CD4-positive, alpha-beta T cell (primary cell): Measurements from ENCODE around the gene SLC38A10. TPM values are rescaled to one million over a fixed set of nuclear protein-coding genes. Genes with fewer than 3 reads are reported as not detected.
A peak's percentile ranks its signal among the peaks of the same experiment; 100 is the strongest.

ENCODE experiments used
- ATAC-seq: fragments of 200-7000 bp; cut with Tn5 transposase; one replicate; pipeline ENCODE4 v1.10.0; 2022; ENCODE audit warnings: mild to moderate bottlenecking; ENCODE audit not compliant: poor library complexity
- CTCF ChIA-PET: fragments of 350-600 bp; sonication (Branson Sonifier 250); formaldehyde crosslinking; loops from one replicate; lab custom pipeline; 2021; ENCODE audit warnings: antibody characterized with exemption, inconsistent platforms; lab: Charles Lee
- POLR2A ChIA-PET: fragments of 350-600 bp; sonication (Branson Sonifier 250); formaldehyde crosslinking; loops from one replicate; lab custom pipeline; 2021; ENCODE audit warnings: antibody characterized with exemption, inconsistent platforms; lab: Charles Lee
- DNase-seq, 14 experiments: peaks; one replicate each; pipeline ENCODE4 v3.0.0-alpha.2; 2013 to 2020; ENCODE audit warnings: mixed read lengths in 2 of 14
- H3K27ac ChIP-seq, 2 donors: one replicate each; pipeline versions ENCODE4 v1.5.1 to v1.7.0; 2013; ENCODE audit warnings: low read length in 2 of 2, low read depth in 1 of 2, mild to moderate bottlenecking in 1 of 2
- H3K27me3 ChIP-seq, 2 experiments: 1 replicate in 1 of 2; 2 replicates in 1 of 2; pipeline versions ENCODE4 v1.6.1 to v1.7.0; 2013; ENCODE audit warnings: low read length in 2 of 2, control low read depth in 1 of 2, mild to moderate bottlenecking in 1 of 2, moderate library complexity in 1 of 2; ENCODE audit not compliant: insufficient read depth in 2 of 2, control insufficient read depth in 1 of 2
- H3K36me3 ChIP-seq: one replicate; pipeline ENCODE4 v1.6.1; 2013; ENCODE audit warnings: low read length, control low read depth; ENCODE audit not compliant: insufficient read depth
- H3K4me1 ChIP-seq: one replicate; pipeline ENCODE4 v1.6.1; 2013; ENCODE audit warnings: low read length, control low read depth; ENCODE audit not compliant: insufficient read depth
- H3K4me3 ChIP-seq: one replicate; pipeline ENCODE4 v1.5.1; 2013; ENCODE audit warnings: mild to moderate bottlenecking, low read length, moderate library complexity
- H3K9me3 ChIP-seq, 2 experiments: 1 replicate in 1 of 2; 2 replicates in 1 of 2; pipeline versions ENCODE4 v1.6.1 to v1.7.0; 2013; ENCODE audit warnings: low read length in 2 of 2, mild to moderate bottlenecking in 2 of 2, control low read depth in 1 of 2, moderate library complexity in 1 of 2; ENCODE audit not compliant: control insufficient read depth in 1 of 2, insufficient read depth in 1 of 2
- H3K27ac Mint-ChIP-seq: one replicate; pipeline ENCODE4 v1.8.0; 2020; ENCODE audit warnings: mixed read lengths
- H3K27me3 Mint-ChIP-seq: one replicate; pipeline ENCODE4 v1.8.0; 2021; ENCODE audit warnings: mixed read lengths
- H3K36me3 Mint-ChIP-seq: one replicate; pipeline ENCODE4 v1.8.0; 2021; ENCODE audit warnings: low read depth, mixed read lengths
- H3K4me1 Mint-ChIP-seq: one replicate; pipeline ENCODE4 v1.8.0; 2021; ENCODE audit warnings: low read depth, mixed read lengths
- H3K4me3 Mint-ChIP-seq: one replicate; pipeline ENCODE4 v1.8.0; 2020; ENCODE audit warnings: mild to moderate bottlenecking, mixed read lengths
- H3K9me3 Mint-ChIP-seq: one replicate; pipeline ENCODE4 v1.8.0; 2020; ENCODE audit warnings: mixed read lengths
- intact Hi-C, 2 experiments: fragments of 100-400 bp; cut with DNase I in 1 of 2; cut with micrococcal nuclease in 1 of 2; formaldehyde crosslinking; loops; one replicate each; pipeline versions ENCODE4 v1.15.1 to v1.9.0; 2023 to 2025; cut with DNase I, micrococcal nuclease
- total RNA-seq, 174 experiments: library from RNA in 2 of 174; stranded (reverse) in 2 of 174; gene quantifications; one replicate each; pipeline ENCODE4 v1.2.3 and lab custom pipeline; 2021 to 2026
- TF ChIP-seq, protein P1 (sequence below): fragments of 200-600 bp; IDR thresholded peaks from one replicate; pipeline ENCODE4 v1.8.0; 2022; ENCODE audit warnings: antibody characterized with exemption, mild to moderate bottlenecking

The SLC38A10 gene
- total RNA-seq, 2 experiments from 2014 or later: 22.8 to 26.4 TPM

GRCh38 chr17:81200695-81201580 lies 94.2 kb downstream of the SLC38A10 start:
- intact Hi-C loops: no loop called here
- ChIA-PET CTCF (no interaction called here), POLR2A (no interaction called here)
- Mint-ChIP-seq H3K27me3 (no peaks in the 10 kb centered on the region), H3K4me1 (no peaks in the 10 kb centered on the region), H3K4me3 (no peak overlapping the region), H3K27ac (no peak overlapping the region), H3K36me3 (no peaks in the 10 kb centered on the region), H3K9me3 (no peaks in the 10 kb centered on the region)
- Histone ChIP-seq H3K9me3 (no peaks in the 10 kb centered on the region), H3K4me1 (no peaks in the 10 kb centered on the region), H3K4me3 (no peak overlapping the region), H3K27ac (no peak overlapping the region), H3K27me3 (no peaks in the 10 kb centered on the region), H3K36me3 (peaks cover 2% of the 10 kb centered on the region)
- DNase-seq: peak in 3 of 14 experiments; percentile 21 to 56 (median 55)
- TF ChIP-seq, protein P1, sequence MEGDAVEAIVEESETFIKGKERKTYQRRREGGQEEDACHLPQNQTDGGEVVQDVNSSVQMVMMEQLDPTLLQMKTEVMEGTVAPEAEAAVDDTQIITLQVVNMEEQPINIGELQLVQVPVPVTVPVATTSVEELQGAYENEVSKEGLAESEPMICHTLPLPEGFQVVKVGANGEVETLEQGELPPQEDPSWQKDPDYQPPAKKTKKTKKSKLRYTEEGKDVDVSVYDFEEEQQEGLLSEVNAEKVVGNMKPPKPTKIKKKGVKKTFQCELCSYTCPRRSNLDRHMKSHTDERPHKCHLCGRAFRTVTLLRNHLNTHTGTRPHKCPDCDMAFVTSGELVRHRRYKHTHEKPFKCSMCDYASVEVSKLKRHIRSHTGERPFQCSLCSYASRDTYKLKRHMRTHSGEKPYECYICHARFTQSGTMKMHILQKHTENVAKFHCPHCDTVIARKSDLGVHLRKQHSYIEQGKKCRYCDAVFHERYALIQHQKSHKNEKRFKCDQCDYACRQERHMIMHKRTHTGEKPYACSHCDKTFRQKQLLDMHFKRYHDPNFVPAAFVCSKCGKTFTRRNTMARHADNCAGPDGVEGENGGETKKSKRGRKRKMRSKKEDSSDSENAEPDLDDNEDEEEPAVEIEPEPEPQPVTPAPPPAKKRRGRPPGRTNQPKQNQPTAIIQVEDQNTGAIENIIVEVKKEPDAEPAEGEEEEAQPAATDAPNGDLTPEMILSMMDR: no peak
- ATAC-seq: peak; percentile 58

DNA sequence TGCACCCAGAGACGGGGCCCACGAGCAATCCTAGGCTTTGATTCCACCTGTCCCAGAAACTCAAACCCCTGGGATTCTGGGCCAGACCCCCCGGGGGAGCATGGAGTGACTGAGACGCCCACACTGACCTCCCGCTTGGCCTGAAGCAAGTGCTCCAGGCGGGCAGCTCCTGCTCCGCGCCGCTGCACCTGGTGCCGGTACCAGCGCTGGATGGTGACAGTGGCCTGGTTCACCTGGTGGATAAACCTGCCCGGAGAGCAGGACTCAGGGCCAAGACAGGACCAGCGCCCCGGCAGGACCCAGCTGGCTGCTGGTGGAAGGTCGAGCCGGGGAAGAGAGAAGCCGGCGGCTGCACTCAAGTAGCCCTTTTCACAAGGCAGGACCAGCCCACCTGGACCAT lies 94.9 kb downstream of the SLC38A10 start:
- POLR2A ChIA-PET: no interaction called here
- no peak for ATAC-seq
- Histone ChIP-seq H3K27ac (no peak overlapping the region), H3K4me1 (no peaks in the 10 kb centered on the region), H3K27me3 (no peaks in the 10 kb centered on the region), H3K36me3 (peaks cover 2% of the 10 kb centered on the region), H3K9me3 (no peaks in the 10 kb centered on the region), H3K4me3 (no peak overlapping the region)
- Mint-ChIP-seq H3K9me3 (no peaks in the 10 kb centered on the region), H3K4me3 (no peak overlapping the region), H3K36me3 (no peaks in the 10 kb centered on the region), H3K27ac (no peak overlapping the region), H3K27me3 (no peaks in the 10 kb centered on the region), H3K4me1 (no peaks in the 10 kb centered on the region)
- TF ChIP-seq, protein P1: no peak
- CTCF ChIA-PET: no interaction called here
- intact Hi-C loops: no loop called here
- no peak for DNase-seq

GRCh38 chr17:81199482-81199830 lies 95.7 kb downstream of the SLC38A10 start:
- H3K9me3 Mint-ChIP-seq: no peaks in the 10 kb centered on the region
- no peaks in the 10 kb centered on the region for H3K36me3 Mint-ChIP-seq
- Histone ChIP-seq H3K4me1 (no peaks in the 10 kb centered on the region), H3K27ac (no peak overlapping the region), H3K4me3 (no peak overlapping the region), H3K9me3 (no peaks in the 10 kb centered on the region), H3K36me3 (peaks cover 2% of the 10 kb centered on the region), H3K27me3 (no peaks in the 10 kb centered on the region)
- CTCF ChIA-PET: no interaction called here
- H3K27me3 Mint-ChIP-seq: no peaks in the 10 kb centered on the region
- POLR2A ChIA-PET: no interaction called here
- H3K4me3 Mint-ChIP-seq: no peak overlapping the region
- no peak for ATAC-seq
- no peak overlapping the region for H3K27ac Mint-ChIP-seq
- TF ChIP-seq, protein P1: no peak
- no peaks in the 10 kb centered on the region for H3K4me1 Mint-ChIP-seq
- no peak for DNase-seq
- intact Hi-C loops: no loop called here
